GM18526 (cell line): Measurements from ENCODE around the gene TMTC3.

Experiments
- POLR2A ChIP-seq: IDR thresholded peaks from 3 replicates; pipeline ENCODE4 v1.6.1; 2011; ENCODE audit not compliant: insufficient read length; ENCODE audit errors: extremely low read depth

The TMTC3 gene

DNA sequence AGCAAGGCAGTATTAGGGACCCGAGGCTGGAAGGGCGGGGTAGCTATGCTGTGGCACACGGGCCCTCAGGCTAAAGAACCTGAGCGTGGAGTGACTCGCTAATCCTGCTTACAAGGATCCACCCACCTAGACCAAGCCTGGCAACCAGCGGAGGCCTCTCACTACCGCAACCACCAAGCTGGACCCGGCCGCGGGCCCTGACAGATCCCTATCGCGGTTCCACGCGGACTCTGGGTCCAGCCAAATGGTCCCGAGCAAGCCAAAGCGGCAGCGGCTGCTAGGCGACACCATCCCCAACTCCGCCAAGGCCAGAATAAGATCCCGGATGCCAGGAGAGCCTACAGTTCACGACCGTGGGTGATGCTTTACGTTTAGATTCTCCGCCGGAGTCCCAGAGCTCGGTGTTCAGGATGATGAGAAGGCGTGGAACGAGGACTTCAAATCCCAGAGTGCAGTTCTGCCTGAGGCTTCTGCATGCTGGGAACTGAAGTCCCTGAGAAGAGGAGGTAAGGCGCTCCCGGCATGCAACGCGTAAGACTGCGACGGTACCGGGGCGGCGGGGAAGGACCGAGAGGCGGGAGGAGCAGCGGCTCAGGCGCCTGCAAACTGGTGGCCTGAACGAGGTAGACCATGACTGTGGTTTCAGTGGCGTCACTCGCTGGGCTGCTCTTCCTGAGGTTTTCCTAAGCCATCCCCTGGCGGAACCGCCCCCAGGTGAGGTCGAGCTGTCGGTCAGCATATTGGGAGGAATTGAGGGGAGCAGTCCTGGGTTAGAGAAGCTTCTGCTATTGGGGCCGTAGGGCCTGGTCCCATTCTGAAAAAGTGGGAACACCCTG is at the start of gene TMTC3, which contains the start of gene CEP290:
Gene TMTC3, plus strand, starts transcription at position 534 of the 836 bp plus-strand sequence. CDS start 6,009 bp downstream, outside the sequence.
Gene CEP290, minus strand, starts transcription at position 315 of the 836 bp plus-strand sequence. CDS start 781 bp downstream, outside the sequence.
- TF ChIP-seq POLR2A, result peak; percentile 65

DNA sequence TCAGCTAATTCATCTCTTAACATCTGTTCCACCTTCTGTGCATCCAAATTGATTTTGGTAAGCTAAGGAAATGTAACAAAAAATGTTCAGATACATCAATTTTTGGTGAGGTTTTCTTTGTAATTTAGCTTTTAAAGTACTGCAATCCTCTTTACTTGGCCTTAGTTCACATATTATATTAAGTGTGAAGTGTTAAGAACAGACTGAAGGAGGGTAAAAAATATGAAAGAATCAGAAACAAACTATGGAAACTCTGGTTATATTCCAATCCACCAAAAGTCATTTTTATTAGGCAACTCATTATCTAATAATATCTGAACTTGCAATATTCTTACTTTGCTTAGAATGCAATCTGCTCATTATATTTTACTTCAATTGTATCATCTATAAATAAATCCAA is 49.3 kb upstream of the TMTC3 start:
- TF ChIP-seq POLR2A, result no peak

DNA sequence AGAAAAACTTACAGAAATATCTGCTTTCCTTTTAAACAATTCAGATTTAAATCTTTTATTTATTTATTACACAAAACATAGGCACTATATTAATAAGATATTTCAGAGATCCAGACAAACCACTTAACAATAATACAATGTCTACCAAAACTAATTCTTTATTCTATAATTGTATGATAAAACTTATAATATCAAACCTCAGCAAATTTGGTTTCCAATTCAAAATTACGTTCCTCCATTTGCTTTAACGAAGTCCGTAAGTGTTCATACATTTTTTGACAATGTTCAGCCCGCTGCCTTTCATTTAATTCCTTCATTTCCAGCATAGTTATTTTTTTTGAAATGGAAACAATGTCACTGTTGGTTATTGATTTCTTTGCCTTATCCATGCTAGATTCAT is 48.5 kb upstream of the TMTC3 start:
- TF ChIP-seq POLR2A, result no peak

DNA sequence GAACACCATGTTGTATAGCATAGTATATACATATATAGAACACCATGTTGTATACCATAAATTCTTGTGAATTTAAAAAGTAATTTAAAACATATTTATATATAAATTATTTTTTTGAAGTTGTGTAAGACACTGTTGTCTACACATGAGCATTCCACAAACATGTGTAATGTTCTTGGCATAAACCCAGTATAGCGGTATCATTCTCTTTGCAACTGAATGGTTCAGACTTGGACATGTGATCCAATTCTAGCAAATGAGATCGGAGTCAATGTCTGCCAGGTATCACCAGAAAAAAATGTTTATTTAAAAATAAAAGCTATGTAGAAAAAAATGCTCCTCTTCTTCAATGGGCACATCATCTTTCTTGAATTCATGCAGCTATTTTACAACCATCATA is 34.1 kb upstream of the TMTC3 start:
- TF ChIP-seq POLR2A, result no peak

DNA sequence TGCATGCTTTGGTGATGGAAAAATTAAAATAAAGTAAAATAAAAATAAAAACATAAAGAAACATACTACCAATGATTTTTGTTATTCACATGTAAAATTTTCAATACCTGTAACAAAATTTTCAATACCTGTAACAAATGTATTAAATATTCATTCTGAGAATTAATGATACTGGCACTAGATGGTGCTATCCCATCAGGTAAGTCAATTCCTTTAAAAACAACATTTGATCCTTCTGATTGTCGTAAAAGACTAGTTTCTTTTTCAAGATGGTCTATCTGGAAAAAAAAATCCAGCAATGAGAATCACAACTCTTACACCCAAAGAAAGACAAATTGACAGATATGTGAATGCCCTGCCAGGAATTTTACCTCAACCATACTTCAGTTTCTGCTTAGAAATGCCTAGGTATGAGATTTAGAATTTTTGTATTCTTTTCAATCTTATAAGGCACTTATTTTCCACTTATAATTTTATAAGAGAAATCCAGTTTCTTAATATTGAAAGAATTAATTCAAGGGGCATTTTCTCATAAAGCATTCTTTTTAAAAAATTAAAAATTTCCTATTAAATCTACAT is 30.9 kb upstream of the TMTC3 start:
- no peak for TF ChIP-seq POLR2A

DNA sequence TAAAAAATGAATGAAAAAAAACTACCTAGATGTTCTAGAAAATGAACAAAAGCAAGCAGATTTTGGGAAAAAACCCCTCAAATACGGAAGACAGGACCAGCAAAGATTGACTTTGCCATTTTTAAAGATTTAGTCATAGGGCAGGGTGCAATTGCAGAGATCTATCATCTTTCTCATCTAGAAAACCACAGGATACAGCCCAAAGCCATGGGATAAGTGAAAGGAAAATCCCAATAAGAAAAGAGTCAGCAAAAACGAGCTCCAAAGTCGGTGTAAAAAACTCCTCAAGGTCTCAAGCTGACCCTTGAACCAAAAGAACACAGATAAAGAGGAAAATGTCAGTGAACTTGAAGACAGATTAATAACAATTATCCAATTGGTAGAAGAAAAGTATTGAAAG is 28.2 kb upstream of the TMTC3 start:
- TF ChIP-seq POLR2A, result no peak

DNA sequence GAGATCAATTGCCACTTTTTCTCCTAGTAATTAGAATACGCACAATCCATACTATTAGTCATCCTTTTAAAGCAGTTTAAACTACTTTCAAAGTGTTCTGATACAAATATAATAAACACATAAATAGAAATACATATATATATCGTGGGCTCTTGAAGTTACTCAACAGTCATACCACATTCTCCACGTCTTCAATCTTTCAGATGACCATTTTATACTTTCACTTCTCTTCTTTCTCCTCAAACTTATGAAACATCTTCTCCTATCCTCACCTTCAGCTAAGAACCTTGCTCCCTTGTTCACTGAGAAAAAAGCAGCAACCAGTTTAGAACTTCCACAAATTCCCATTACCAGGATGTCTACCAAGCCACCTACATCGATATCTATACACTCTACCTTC is 19.4 kb upstream of the TMTC3 start:
- TF ChIP-seq POLR2A, result no peak

DNA sequence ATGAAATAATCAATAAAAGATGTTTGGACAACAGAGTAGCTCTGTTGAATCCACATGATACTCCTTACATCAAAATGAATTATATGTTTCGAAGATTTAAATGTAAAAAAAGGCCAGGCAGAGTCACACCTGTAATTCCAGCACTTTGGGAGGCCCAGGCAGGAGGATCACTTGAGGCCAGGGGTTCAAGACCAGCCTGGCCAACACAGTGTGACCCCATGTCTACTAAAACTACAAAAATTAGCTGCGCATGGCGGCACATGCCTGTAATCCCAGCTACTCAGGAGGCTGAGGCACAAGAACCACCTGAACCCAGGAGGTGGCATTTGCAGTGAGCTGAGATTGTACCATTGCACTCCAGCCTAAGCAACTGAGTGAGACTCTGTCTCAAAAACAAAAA is 15.0 kb upstream of the TMTC3 start:
- TF ChIP-seq POLR2A, result no peak

DNA sequence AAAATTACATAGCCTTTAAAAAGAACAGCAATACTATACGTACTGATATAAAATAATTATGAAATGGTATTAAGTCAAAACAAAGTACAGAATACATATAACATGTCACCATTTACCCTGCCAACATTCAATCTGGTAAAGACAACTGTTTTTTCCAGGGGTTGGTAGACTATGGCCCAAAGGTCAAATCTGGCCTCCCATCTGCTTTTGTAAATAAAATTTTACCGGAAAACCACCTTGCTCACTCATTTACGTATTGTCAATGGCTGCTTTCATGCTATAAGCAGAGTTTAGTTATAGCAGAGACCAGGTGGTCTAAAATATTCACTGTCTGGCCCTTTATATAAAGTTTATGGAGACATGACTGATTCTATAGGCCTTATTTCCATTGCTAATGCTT is 14.3 kb upstream of the TMTC3 start:
- TF ChIP-seq POLR2A, result no peak

DNA sequence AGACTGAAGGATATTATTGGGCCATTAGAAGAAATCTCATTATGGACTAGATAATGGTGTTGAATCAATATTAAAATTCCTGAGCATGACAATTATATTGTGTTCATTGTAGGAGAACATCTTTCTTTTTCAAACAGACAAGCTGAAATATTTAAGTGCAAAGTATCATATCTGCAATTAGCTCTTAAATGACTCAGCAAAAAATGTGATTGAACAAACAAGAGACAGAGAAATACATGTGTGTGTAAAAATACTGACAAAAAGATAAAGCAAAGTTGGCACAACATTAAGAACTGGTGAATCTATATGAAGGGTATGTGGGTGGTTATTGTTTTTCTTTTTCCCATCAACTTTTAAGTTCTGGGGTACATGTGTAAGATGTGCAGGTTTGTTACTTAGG is 9.7 kb upstream of the TMTC3 start:
- TF ChIP-seq POLR2A, result no peak

DNA sequence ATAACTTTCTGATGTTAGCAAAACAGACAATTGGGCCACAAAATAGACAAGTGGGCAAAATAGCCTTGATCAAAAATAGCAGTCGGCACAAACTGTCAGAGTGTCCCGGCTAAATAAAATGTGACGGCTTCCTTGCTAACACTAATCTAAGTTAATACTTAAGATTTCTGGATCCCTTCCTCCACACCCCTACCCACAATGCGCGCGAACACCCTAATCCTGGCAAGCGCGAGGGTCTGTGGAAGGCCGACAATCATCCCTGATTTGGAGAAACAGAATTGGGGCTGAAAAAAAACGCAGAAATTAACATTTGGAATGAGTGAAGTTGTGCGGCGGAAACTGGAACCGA is 708 bp upstream of the TMTC3 start:
- no peak for TF ChIP-seq POLR2A

DNA sequence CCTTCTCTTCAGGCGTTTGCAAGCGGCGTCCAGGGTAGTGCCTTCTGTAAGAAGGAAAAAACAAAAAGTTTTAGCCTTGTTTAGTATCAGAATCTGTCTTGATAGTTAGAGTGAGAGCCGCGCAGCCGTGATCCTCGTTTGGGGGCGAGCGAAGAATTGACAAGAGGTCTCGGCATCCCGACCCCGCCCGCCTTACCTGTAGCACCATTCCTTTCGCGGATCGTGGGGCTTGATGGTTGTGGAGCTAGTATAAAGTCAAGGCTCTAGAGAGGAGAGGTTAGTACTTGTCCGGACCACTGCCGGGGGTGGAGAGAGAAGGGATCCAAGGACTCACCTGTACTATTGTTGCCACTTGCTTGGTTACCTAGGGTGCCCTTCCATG is 494 bp downstream of the TMTC3 start:
- TF ChIP-seq POLR2A, result no peak

DNA sequence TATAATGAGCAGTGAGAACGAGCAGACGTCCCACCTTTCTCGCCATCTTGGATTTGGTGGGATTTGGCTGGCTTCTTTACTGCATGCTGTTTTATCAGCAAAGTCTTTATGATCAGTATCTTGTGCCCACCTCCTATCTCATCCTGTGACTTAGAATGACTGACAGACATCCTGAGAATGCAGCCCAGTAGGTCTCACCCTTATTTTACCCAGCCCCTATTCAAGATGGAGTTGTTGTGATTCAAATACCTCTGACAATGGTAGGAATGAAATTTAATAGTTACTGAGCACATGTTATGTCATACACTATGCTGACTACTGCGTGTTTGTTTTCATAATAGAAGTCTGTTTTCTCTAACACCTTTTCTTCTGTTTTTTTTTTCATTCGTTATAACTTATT is 1.9 kb downstream of the TMTC3 start:
- TF ChIP-seq POLR2A, result no peak

DNA sequence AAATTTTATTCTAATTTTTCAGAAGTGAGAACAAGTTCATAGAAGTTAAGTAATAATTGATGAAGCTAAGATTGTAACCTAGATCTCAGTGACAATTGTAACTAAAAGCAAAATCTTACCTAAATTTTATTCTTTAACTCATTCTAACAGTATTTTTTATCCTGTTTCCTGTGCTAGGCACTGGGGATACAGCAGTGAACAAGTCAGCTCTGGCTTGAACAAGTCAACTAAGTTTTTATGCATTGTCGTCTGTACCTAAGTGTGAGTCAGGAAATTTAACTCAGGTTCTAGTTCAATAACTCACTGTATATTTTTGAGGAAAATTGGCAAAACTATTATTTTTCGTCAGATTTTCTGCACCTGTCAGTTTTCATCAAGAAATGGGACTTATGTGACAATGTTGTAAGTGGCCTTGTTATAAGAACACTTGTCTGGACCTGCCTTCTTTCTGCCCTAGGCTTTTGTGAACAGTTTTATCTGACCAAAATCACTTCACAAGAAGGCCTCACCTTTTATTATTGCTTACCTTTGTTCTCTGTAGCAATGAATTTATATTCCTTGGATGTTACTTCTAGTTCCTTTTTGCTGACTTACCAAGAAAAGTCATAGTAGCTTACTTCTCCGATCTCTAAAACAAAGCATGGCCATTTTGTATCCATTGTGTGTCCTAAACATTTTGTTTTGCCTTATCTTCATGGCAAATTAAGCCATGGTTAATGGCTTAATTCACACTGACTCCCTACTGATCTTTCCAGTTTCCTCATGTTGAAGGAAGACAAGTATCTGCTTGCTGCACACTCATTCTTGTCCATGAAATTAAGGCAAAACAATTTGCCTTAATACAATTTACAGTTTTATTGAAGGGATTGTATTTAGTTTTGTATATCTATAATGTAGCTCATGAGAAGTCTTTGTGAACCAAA is 2.7 kb downstream of the TMTC3 start:
- TF ChIP-seq POLR2A, result no peak

DNA sequence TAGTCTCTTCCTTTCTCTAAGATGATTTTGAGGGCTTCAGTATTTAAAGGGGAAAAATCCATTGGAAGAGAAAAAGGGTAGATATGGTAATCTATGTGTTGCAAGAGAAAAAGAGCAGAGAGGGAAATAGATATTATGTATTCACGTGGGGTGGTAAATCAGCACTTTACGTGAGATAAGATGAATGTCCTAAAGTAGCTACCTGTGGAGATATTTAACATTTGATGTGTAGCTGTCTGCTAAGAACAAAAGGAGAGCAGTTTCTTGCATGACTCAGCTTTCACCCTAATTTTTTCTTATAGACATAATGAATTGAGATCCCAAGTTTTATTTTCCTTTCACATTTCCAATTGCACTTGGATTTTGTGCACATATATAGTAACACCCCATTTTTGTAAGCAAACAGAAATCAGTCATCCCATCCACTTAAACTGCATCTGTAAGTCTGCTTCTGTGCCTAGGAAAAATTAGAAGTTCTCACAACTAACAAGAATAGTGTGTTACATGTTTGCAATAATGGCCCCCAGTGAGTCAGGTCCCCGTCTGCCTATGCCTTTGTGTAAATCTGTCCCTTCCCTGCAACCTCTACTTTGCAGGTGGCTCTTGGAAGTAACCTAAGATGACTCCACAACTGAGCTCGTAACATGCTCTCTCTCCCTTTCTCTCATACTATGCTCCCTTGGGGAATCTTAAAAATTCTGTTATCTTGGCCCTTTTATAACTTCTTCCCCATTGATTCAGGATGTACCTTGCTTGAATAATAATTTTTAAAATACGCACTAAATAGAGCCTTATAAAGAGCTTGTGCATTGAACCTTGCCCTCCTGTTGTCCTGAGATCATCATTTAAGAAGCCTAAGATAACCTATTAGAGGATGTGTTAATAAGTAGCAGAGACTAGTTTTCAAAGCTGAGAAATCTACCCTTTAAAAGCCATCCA is 3.7 kb downstream of the TMTC3 start:
- no peak for TF ChIP-seq POLR2A

DNA sequence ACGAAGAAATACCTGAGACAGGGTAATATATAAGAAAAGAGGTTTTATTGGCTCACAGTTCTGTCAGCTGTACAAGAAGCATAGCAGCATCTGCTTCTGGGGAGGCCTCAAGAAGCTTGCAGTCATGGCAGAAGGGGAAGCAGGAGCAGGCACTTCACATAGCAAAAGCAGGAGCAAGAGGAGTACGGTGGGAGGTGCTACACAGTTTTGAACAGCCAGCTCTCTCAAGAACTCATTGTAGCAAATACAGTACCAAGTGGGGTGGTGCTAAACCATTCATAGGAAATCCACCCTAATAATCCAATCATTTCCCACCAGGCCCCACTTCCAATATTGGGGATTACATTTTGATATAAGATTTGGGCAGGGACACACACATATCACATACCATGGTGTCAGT is 8.0 kb downstream of the TMTC3 start:
- no peak for TF ChIP-seq POLR2A
